Urinary bladder (tissue), 4 donors: ENCODE measurements around the gene COG2. TPM values are rescaled to one million over a fixed set of nuclear protein-coding genes. Genes with fewer than 3 reads are reported as not detected.

Experiments used
- DNase-seq: peaks from one replicate; pipeline ENCODE4 v3.0.0-alpha.2; 2015; ENCODE audit errors: extremely low spot score
- H3K27ac ChIP-seq: one replicate; pipeline ENCODE4 v1.5.1; 2013; ENCODE audit warnings: low read depth, mild to moderate bottlenecking, moderate library complexity
- H3K36me3 ChIP-seq: one replicate; pipeline ENCODE4 v1.6.1; 2013; ENCODE audit warnings: mild to moderate bottlenecking, moderate library complexity; ENCODE audit not compliant: insufficient read depth
- H3K4me1 ChIP-seq: one replicate; pipeline ENCODE4 v1.6.1; 2013; ENCODE audit warnings: mild to moderate bottlenecking, moderate library complexity; ENCODE audit not compliant: insufficient read depth
- H3K4me3 ChIP-seq: one replicate; pipeline ENCODE4 v1.5.1; 2013; ENCODE audit warnings: low read depth, low read length
- WGBS: extraction: QIAGEN DNeasy Blood & Tissue Kit; methylation state at CpG from one replicate; pipeline ENCODE4 v1.1.7; 2013; 5-methylcytosine and 5-hydroxymethylcytosine counted together
- polyA plus RNA-seq: library from polyadenylated mRNA; stranded (reverse); fragments of 200-250 nt; gene quantifications from one replicate; pipeline ENCODE4 v1.2.3, GENCODE V29; 2013
- total RNA-seq: library from RNA; depleted of rRNA; stranded (reverse); fragments of >200 nt; gene quantifications from one replicate; pipeline ENCODE4 v1.2.3, GENCODE V29; 2014
- donor health status: healthy with polysubstance abuse.
- donor health status: healthy.

Gene COG2
- total and polyA plus RNA-seq, 2 donors: 14.3 to 29.1 TPM

DNA sequence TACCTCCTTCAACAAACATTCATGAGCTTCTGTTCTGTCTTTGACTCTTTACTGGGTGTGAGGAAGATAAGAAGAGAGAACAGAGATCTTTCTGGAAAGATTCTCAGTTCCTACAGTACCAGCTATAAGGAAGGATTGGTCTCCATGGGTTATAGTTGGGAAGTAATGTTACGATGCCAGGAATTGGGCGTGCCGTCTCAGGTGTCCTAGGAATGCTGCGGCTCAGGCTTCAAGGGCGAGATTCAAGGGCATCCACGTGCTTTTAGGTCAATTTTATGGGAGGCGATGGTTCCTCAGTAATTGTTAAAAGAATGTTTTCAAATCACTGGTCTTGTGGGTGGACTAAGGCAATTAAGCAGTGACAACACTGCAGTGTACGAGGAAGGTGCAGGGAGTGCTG lies 27.3 kb downstream of the COG2 start:
- Histone ChIP-seq H3K4me1 (no peaks in the 10 kb centered on the region), H3K36me3 (peaks cover 8% of the 10 kb centered on the region), H3K27ac (no peak overlapping the region), H3K4me3 (no peak overlapping the region)
- WGBS: 95% methylated on average over 8 of the region's 8 CpGs
- no peak for DNase-seq

DNA sequence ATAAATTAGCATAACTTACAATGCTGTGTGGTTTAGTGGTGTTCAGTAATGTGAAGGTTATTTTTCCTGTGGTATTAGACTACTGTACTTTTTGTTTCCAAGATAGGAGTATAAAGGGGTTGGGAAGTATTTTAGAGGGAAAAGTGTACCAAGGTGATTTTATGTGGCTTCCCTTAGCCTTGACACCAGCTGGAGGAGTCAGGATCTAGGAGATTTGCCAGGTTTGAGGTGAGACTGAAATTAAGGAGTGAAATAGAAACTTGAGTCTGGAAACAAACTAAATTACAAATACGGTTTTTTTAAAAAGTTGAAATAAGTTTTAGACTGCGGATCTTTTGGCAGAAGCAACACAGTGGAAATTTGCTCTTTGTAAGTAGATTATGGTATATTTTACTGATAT lies 32.3 kb downstream of the COG2 start:
- H3K4me3 ChIP-seq: no peak overlapping the region
- no peaks in the 10 kb centered on the region for H3K4me1 ChIP-seq
- 94% methylated on average over 2 of the region's 2 CpGs for WGBS
- H3K36me3 ChIP-seq: peaks cover 7% of the 10 kb centered on the region
- DNase-seq: no peak
- no peak overlapping the region for H3K27ac ChIP-seq

DNA sequence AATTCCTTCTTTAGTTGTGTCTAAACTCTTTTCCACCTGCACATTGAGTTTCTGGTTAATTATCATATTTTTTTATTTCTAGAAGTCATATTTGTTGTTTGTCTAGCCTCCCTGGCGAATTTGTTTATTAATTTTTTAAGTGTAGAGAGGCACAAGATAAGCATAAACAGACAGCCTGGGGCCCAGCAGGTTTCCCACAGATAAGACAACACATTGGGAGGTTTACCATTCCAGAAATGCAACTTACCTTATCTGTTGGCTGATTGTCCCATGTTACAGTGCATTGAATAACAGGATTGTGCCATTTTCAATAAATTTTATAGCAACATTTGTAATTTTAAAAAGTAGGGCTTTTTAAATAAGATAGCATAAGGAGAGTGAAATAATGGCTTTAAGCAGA lies 34.9 kb downstream of the COG2 start:
- Histone ChIP-seq H3K27ac (no peak overlapping the region), H3K36me3 (peaks cover 6% of the 10 kb centered on the region), H3K4me1 (no peaks in the 10 kb centered on the region), H3K4me3 (no peak overlapping the region)
- DNase-seq: no peak
- 98% methylated on average over 1 of the region's 1 CpG for WGBS

DNA sequence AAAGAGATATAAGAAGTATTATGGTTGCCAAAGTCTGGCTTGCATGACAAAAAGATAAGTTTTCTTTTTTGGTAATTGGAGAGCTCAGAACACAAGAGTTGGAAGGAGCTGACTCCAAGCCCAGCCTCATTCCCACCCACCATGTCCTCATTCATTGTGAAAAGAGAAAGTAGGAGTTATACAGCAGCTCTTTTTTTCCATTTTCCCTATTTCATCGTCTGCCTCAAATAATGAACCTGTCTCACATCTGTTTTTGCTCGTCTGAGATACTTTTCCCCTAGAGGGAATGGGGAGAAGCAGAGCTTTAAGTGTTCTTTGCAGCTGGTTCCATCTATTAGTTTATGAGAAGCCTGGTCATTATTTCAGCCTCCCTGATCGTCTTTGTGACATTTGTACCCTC lies 36.9 kb downstream of the COG2 start:
- WGBS: 47% methylated on average over 3 of the region's 3 CpGs
- DNase-seq: no peak
- Histone ChIP-seq H3K4me3 (no peak overlapping the region), H3K27ac (no peak overlapping the region), H3K36me3 (peaks cover 3% of the 10 kb centered on the region), H3K4me1 (no peaks in the 10 kb centered on the region)

DNA sequence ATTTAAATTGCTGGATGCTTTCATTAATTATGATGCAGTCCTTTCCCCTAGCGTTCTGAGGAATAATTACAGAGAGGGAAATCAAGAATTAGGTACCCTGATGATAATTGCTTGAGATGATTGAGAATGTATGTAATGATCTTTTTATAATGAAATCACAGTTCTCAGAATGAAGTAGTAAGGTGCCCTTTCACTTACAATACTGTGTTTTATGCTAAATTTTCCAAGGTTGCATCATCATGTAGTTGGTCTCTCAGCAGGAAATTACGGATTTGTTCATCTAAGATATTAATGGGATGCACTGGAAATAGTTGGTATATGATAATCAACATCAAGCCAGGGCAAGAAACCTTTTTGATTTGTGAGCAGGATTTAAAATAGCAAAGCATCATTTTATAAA lies 37.5 kb downstream of the COG2 start:
- H3K36me3 ChIP-seq: peaks cover 3% of the 10 kb centered on the region
- no peak overlapping the region for H3K27ac ChIP-seq
- no peaks in the 10 kb centered on the region for H3K4me1 ChIP-seq
- WGBS: 88% methylated on average over 2 of the region's 2 CpGs
- DNase-seq: no peak
- no peak overlapping the region for H3K4me3 ChIP-seq

DNA sequence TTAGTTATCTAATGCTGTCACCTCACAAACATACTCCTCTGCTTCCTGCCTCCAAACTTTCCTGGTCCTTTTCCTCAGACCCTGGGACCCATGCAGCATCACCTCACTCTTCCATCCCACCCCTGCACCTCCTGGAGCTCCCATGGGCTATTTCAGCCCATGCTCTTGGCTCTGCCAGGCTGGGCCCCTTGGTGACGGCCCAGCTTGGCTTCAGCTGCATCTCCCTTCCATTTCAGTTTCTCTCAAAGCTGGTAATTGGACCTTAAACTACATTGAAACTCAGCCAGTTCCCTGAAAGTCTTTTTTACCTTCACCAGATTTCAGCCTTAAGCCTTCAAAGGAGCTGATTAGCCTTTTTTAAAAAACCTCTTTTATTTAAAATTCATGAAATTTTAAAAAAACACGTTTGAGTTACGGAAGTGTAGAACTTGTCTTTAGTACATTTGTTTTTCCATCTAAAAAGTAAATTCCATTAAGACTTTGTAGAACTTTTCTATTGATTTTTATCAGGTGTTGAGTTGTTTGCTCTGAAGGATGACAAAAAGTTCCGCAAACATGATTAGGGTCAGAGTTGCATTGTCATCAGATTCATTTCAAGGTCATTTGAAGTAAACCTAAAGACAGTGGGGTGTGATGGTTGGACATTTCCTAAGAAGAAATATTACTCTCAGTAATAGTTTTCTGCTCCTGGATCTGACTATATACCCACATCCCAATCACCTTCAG lies 38.2 kb downstream of the COG2 start:
- Histone ChIP-seq H3K4me3 (no peak overlapping the region), H3K4me1 (no peaks in the 10 kb centered on the region), H3K36me3 (peaks cover 3% of the 10 kb centered on the region), H3K27ac (no peak overlapping the region)
- DNase-seq: no peak
- 65% methylated on average over 4 of the region's 4 CpGs for WGBS

DNA sequence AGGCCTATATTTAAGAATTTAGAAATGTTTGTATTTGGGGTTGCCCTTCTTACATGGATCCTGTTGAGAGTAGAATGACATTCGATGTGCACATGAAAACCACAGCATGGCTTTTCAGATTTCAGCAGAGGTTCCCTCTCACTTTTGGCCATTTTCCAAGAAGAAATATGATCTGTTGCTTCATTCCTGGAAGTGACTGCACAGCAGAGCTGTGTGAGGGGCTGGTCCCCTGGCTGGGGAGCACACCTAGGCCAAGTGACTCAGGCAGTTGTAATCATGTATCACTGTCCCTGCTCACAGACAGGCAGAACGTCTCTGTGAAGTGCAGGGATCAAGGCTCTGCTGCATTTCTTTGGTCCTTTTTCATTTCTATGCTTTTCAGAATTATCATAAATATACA lies 39.3 kb downstream of the COG2 start:
- 19% methylated on average over 2 of the region's 2 CpGs for whole genome bisulfite sequencing
- H3K27ac ChIP-seq: no peak overlapping the region
- H3K36me3 ChIP-seq: no peaks in the 10 kb centered on the region
- DNase-seq: peak; percentile 56
- H3K4me3 ChIP-seq: no peak overlapping the region
- H3K4me1 ChIP-seq: no peaks in the 10 kb centered on the region

DNA sequence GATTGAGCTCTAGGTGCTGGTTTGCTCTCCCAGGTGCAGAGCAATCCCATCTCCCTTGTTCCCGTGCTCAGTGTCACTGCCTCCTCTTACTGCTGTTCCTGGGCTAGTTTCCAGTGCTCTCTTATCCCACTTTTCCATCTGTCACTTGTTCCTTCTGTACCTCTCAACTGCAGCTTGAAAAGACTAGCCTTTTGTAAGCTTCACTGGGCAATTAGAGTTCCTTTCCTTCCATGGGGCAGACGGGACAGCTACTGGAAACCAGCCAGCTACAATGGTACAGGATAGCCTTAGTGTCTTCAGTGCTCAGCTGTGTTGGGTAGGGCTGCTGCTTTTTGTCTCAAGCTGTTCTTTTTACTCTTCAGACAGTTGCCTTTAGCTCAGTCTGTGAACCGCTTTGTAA lies 40.0 kb downstream of the COG2 start:
- no peak overlapping the region for H3K27ac ChIP-seq
- WGBS: 34% methylated on average over 3 of the region's 3 CpGs
- H3K36me3 ChIP-seq: no peaks in the 10 kb centered on the region
- H3K4me1 ChIP-seq: no peaks in the 10 kb centered on the region
- no peak for DNase-seq
- no peak overlapping the region for H3K4me3 ChIP-seq

DNA sequence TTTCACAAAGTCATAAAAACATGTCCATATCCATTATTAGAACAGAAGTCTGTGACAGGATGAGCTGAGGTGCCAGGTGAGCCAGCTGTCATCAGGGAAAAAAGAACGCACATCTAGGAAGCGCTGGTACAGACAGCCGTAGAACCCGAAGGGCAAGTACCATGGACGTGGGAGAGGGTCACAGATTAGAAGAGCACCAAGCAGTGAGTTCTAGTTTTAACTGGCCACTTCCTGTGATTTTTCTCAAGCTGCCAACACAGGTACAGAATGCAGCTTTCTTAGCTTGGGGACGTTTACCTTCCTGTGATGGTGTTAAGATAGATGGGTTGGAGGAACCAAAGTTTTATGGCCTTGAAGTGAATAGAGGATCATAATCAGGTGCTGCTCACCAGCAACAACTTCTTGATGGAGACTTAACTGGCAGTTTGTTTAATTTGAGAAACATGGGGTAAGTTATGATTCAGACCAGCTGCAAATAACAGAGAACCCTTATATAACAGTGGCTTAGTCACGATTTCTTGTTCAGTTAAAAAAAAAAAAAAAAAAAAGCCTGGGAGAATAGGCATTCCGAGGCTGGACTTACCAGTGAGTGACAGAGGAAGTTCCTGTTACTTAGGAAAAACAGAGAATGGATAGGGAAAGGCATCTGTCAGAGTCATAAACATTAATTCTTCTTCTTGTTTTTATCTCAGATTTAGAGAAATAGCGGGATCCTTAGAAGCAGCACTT lies 40.8 kb downstream of the COG2 start:
- WGBS: 79% methylated on average over 9 of the region's 9 CpGs
- H3K27ac ChIP-seq: no peak overlapping the region

DNA sequence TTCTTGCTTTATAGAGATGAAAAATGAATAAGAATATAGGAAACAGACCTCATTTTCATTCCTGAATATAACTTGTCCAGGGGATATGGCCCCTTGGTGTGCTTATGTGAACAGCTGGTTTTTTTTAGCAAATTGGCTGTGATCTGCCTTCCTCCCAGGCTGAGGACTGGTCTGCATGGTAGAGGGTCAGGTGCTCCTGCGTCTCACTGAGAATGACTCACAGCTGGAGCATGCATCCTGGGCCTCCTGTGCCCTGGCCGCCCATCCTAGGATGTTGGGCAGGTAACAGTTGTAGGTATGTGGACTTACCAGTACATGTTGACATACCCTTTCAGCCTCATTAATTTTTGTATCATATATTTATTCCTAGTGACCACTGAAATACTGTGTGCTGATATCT lies 41.9 kb downstream of the COG2 start:
- no peaks in the 10 kb centered on the region for H3K4me1 ChIP-seq
- no peak overlapping the region for H3K4me3 ChIP-seq
- no peak overlapping the region for H3K27ac ChIP-seq
- 84% methylated on average over 2 of the region's 2 CpGs for WGBS
- H3K36me3 ChIP-seq: no peaks in the 10 kb centered on the region
- DNase-seq: no peak

More for the DNA sequence above, 40.8 kb downstream of the COG2 start:
- H3K4me1 ChIP-seq: no peaks in the 10 kb centered on the region
- no peak overlapping the region for H3K4me3 ChIP-seq
- H3K36me3 ChIP-seq: no peaks in the 10 kb centered on the region
- DNase-seq: no peak

DNA sequence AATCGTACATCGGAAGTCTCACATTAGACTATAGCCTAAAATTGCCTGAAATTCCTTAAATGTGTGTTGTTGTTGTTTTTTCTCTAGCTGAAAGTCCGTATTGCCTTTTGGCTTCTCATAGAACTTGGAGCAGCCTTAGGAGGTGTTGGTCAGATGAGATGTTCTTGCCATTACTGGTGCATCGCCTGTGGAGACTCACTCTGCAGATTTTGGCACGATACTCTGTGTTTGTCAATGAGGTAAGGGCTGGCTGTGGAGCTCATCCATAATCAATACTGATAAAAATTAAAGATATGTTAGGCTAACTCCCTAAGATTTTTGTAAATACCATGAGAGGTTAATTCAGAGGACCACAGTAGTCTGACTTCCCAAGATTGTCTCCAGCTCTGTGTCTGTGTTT lies 42.7 kb downstream of the COG2 start:
- Histone ChIP-seq H3K4me1 (no peaks in the 10 kb centered on the region), H3K36me3 (peaks cover under 1% of the 10 kb centered on the region), H3K27ac (no peak overlapping the region), H3K4me3 (no peak overlapping the region)
- no peak for DNase-seq
- 94% methylated on average over 5 of the region's 5 CpGs for WGBS

DNA sequence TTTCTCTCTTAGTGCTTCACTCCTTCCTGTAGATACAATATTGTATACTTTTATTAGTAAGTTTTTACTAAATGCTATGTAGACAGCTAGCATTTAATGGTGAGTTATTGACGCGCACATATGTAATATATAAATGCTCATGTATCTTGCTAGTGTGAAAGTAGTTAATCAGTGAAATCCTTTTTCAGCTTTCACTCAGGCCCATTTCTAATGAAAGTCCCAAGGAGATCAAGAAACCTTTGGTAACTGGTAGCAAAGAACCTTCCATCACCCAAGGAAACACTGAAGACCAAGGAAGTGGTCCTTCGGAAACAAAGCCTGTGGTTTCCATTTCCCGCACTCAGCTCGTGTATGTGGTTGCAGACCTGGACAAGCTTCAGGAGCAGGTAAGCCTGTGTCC lies 44.5 kb downstream of the COG2 start:
- Histone ChIP-seq H3K27ac (no peak overlapping the region), H3K36me3 (peaks cover 3% of the 10 kb centered on the region), H3K4me3 (no peak overlapping the region), H3K4me1 (no peaks in the 10 kb centered on the region)
- no peak for DNase-seq
- WGBS: 76% methylated on average over 5 of the region's 5 CpGs

DNA sequence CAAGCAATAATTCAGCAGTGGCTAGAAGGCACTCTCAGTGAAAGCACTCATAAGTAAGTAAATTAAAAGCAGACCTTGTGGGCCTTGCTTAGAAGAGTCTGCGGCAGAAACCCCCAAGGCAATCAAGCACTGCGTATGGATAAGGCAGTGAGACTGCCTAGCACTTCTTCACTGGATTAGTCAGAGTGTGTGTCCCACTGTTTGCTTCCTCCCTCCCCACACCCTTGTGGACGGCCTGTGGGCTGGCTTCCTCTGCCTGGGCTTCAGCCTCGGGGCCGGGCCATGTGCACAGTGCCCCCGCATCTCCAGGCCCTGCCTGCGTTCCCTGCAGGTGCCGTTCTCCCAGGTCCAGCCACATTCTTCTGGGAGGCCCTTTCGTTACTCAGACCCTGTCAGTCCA lies 47.8 kb downstream of the COG2 start:
- peaks cover 3% of the 10 kb centered on the region for H3K36me3 ChIP-seq
- DNase-seq: no peak
- 81% methylated on average over 9 of the region's 9 CpGs for WGBS

DNA sequence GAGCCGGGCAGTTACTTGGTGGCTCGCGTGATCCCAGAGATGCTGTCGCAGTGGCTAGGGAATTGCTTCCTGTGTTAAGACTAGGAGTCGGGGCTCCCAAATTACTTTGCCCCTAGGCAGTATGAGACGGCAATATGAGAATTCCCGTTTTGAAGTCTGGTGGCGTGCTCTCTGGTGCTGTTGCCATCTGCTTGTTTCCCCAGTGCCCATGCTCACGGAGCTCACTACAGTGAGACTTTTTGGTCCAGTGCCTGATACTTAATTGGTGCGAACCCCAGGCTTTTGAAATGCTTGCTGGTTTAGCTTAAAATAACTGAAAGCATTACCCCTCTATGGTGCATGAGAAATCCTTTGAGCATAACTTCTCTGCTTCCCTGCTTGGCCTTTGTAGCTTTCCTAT lies 49.3 kb downstream of the COG2 start:
- Histone ChIP-seq H3K4me3 (no peak overlapping the region), H3K4me1 (no peaks in the 10 kb centered on the region), H3K36me3 (peaks cover 3% of the 10 kb centered on the region), H3K27ac (no peak overlapping the region)
- no peak for DNase-seq
- WGBS: 94% methylated on average over 10 of the region's 10 CpGs

More for the DNA sequence above, 47.8 kb downstream of the COG2 start:
- Histone ChIP-seq H3K4me1 (no peaks in the 10 kb centered on the region), H3K27ac (no peak overlapping the region), H3K4me3 (no peak overlapping the region)
